GM19099 (cell line): ENCODE measurements around the gene EVI5.

Experiments
- POLR2A ChIP-seq: IDR thresholded peaks from 3 replicates; pipeline ENCODE4 v1.6.1; 2011; ENCODE audit warnings: low read depth; ENCODE audit not compliant: insufficient read length; ENCODE audit errors: extremely low read depth

The EVI5 gene

DNA sequence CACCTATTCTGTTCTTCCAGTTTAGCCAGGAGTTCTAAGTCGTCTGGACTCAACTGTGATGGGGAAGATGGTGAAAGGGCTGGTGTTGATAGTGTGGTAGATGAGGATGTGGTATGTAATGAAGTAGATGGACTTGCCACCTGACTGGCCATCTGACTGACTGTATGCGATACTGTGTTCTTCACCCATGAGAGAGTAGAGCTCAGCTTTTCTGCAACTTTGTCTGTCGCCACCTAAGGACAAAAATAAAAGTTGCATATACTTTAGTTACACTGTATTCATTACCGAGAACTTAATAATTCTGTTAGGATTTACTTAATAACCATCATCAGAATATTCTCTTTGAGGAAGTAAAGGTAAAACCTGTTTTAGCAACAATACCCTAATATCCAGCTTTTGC lies 48.5 kb downstream of the EVI5 start:
- no peak for TF ChIP-seq POLR2A

DNA sequence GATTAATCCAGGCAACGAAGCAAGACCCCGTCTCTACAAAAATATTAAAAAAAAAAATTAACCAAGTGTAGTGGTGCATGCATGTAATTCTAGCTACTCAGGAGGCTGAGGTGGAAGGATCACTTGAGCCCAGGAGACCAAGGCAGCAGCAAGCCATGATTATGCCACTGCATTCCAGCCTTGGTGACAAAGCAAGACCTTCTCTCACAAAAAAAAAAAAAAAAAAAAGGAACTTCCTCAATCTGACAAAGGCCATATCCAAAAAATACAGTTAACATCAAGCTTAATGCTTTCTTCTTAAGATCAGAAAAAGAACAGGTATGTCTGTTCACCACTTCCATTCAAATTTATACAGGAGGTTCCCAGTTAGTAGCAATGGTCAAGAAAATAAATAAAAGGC lies 54.4 kb downstream of the EVI5 start:
- no peak for TF ChIP-seq POLR2A

DNA sequence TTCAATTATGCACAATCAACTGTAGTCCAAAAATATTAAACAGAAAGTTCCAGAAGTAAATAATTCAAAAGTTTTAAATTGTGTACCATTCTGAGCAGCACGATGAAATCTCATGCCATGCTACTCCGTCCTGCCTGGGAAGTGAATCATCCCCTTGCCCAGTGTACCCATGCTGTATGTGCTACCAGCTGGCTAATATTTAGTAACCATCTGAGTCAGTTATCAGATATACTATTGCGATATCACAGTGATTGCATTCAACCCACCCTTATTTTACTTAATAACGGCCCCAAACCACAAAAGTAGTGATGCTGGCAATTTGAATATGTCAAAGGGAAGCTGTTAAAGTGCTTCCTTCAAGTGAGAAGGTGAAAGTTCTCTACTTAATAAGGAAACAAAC lies 56.2 kb downstream of the EVI5 start:
- no peak for TF ChIP-seq POLR2A

DNA sequence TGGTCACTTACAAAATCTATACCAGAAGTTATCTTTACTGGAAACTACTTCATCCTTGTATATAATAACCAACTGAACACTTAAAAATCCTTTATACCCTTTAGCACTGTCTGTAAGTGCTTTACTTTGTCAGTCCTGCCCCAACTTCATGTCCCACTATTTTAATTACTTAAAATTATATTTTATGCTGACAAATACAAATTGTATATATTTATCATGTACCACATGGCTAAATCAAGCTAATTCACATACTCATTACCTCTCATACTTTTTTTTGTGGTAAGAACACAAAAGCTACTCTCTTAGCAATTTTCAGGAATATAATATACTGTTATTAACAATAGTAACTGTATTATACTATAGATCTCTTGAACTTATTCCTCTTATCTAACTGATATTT lies 63.0 kb downstream of the EVI5 start:
- TF ChIP-seq POLR2A: no peak

DNA sequence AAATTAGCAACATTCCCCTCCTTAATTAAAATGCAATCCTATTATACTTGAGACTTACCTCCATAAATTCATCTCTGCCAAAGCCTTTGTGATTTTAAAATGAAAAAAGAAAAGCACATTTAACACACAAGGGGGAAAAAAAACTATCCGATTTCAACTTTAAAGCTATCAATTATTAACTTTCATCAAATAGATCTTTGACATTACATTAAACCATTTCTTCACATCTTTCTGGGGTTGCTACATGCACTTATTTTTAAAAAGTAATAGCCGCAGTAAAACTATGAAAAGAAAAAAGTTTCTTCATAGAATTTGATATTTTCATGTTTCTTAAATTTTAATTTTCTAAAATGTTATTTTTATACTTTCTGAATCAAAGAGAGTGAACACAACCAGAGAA lies 71.0 kb downstream of the EVI5 start:
- no peak for TF ChIP-seq POLR2A

DNA sequence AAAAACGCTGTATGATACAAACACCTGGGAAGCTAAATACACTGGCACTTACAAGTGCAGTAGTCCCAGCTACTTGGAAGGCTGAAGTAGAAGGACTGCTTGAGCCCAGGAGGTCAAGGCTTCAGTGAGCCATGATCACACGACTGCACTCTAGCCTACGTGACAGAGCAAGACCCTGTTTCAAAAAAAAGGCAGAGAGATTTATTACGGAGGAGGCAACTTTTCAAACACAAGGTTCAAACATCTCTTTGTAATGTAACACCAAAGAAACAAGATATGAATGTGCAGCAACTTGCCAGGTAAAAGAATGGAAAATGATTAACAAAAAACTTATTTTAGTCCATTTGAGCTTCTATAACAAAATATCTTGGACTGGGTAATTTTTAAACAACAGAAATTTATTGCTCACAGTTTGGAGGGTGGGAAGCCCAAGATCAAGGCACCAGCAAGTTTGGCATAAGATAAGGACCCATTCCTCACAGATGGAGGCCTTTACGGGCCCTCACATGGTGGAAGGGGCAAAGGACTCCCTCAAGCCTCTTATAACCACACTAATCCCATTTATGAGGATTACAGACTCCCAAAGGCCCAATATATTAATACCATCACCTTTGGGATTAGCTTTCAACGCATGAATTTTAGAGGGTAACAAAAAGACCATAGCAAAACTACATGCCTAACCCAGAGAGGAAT lies 73.3 kb downstream of the EVI5 start:
- no peak for TF ChIP-seq POLR2A

DNA sequence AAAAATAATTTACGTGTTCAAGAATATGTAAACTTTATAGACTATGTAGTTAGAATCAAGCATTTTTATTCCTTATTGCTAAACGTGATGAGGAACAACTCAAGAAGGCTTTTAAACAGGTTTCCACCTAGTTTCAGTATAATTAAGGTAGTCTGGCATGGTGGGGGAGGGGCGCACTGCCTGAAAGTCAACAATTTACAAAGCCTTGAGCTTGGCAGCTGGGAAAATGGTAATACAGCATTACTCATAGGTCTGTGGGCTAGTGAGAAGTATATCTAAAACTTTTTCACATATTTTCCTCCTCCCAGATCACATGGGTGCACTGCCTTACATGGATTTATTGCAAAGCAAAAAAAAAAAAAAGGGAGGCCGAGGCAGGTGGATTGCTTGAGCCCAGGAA lies 75.2 kb downstream of the EVI5 start:
- TF ChIP-seq POLR2A: no peak

DNA sequence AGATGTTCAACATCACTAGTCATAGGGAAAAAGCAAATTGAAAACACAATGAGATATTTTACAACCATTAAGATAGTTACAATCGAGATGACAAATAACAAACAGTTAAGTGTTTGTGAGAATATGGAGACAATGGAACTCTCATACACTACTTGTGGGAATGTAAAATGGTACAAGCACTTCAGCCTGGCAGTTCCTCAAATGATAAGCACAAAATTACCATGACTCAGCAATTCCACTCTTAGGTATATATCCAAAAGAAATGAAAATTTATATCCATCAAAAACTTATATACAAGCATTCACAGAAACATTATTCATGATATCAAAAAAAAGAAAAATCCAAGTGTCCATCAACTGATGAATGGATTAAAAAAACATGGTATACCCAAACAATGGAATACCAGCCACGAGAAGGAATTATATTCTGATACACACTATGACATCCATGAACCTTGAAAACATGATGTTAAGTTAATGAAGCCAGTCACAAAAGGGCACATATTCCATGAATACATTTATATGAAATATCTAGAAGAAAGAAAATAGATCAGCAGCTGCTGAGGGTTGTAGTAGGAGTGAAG lies 76.4 kb downstream of the EVI5 start:
- no peak for TF ChIP-seq POLR2A

DNA sequence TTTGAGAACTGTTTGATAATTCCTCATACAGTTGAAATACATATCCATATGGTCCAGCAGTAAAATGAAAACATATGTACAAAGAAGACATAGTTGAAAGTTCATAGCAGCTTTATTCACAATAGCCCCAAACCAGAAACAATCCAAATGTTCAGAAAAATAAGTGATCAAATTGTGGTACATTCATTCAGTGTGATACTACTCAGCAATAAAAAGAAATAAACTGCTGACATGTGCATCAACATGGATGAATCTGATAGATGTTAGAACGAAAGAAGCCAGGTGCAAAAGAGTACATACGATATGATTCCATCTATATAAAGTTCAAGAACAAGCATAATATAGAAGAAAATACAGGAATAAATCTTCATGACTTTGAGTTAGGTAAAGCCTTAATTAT lies 77.2 kb downstream of the EVI5 start:
- TF ChIP-seq POLR2A: no peak

DNA sequence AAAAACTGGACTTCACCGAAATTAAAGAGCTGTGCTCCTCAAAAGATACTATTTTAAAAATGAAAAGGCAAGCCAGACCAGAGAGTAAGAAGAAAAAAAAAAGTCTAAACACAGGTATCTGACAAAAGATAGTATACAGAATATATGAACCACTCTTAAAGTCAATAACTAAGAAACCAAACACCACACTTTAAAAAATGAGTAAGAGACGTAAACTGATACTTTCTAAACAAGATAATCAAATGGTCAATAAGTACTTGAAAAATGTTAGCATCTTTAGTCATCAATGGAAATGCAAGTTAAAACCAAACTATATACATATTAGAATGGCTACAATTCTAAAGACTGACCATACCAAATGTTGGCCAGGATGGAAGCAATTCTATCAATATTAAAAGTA lies 77.6 kb downstream of the EVI5 start:
- TF ChIP-seq POLR2A: no peak

DNA sequence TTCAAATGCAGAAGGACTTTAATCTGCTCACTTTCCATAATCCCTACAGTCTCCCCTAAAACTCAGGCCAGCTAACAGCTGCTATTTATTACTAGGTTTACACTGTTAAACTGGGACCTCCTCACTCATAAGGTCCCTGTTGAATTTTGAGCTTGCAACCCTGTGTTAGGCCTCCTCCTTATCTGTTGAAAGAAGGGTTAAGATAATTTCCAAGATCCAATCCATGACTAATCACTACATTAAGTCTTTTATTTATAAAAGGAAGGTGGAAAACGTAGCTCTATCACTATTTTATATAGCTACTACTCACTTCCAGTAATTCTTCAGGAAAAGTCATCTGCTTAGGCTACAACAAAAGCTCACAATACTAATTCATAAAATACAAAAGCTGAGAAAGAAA lies 79.5 kb downstream of the EVI5 start:
- no peak for TF ChIP-seq POLR2A

DNA sequence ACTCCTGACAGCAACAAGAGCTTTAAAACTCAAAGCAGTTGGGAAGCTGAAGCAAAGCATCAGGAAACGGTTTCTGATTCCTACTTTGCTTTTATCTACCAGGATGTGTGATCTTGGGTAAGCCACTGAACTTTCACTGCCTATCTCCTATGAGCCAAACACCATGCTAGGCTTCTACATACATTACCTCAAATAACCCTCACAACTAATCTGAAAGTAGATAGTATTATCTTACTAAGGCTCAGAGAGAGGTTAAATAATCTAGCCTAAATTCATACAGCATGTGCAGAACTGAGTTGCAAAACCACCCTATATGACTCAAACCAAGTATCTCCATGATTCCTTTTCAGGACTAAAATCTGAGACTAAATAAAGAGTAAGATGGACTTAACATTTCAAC lies 83.8 kb downstream of the EVI5 start:
- TF ChIP-seq POLR2A: no peak

DNA sequence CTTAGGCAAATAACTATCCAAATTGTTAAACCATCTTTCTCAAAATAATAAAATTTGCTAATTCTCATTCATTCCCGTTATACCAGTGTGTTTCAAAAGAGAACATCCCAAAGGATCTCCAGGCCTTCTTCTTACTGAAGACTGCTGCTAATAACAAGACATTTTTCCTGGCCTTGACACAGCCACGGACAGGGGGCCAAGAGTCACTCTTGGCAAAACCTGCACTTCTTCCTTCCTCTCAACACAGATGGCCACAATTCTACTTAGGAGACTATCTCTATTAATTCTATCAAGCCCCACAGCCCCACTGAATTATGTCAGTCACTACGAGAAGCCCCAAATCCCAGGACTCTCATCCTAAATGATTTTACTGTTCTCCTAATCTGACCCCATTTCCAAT lies 86.0 kb downstream of the EVI5 start:
- TF ChIP-seq POLR2A: no peak

DNA sequence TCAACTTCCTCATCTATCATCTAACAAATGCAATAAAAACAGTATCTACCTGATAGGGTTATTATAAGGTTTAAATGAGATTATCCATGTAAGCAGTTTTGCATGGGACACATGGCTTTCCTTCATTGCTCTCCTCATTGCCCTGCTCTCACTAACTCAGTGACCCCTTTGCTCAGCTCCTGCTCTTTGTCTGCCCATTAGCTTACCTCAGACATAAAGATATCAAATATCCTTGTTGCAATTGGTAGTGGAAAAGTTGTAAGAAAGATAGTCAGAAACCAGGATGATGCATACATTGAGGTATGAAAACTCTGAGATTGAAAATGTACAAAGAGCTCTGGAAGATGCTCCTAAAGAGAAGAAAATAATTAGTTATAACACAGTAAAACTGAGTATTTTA lies 89.8 kb downstream of the EVI5 start:
- no peak for TF ChIP-seq POLR2A

DNA sequence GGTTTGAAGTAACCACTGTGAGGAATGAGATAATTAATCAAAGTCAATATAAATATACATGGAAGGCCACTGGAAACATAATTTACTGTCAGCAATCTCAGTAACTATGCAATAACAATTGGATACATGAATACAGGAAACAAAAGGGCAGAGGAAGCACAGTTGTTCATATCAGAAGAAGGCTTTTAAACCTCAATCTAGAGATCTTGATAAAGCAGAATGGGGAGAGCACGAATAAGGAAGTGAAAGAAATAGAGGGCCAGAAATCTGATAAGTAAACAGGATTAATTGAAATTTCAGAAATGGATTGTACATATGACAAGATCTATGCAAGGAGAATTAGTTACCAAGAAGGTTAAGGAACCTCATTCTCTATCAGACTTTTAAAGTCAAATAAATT lies 93.0 kb downstream of the EVI5 start:
- TF ChIP-seq POLR2A: no peak

DNA sequence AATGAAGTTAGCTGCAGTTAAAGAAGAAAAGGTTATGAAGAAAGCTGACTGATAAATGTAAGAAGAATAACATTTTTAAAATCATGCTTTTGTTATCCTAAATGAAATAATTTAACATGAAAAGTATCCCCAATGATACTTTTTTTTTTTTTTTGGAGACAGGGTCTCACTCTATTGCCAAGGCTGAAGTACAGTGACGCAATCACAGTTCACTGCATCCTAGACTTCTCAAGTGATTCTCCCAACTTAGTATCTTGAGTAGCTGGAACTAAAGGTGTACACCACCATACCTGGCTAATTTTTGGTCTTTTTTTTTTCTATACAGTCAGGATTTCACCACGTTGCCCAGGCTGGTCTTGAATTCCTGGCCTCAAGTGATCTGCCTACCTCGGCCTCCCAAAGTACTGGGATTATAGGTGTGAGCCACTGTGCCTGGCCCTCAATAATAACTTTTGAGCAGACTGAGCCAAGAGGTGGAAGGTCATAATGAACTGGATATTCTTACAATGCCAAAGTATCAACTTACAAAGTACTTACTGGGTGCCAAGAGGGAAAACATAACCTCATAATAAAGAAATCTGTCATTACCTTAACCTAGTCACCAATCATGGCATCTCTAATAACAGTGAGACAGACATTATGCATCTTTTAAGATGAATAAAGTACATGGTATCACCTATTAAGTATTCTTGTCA lies 94.5 kb downstream of the EVI5 start:
- no peak for TF ChIP-seq POLR2A

DNA sequence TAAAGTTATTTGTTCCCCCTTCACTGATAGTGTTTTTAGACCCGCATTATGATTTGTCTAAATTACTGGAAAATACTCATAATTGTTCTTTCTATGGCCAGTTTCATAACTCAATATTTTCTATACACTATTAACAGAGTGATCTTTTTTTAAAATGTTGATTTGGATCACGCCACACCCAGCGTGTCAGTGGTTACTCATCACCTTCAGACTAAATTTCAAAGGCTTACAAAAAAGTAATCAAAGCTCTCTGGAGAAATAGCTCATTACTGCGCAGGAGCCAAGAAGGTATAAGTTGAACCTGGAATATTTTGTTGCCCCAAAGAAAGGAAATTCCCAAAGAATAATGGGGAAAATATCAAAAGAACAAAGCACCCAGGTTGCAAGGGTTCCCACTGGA lies 104.9 kb downstream of the EVI5 start:
- no peak for TF ChIP-seq POLR2A

DNA sequence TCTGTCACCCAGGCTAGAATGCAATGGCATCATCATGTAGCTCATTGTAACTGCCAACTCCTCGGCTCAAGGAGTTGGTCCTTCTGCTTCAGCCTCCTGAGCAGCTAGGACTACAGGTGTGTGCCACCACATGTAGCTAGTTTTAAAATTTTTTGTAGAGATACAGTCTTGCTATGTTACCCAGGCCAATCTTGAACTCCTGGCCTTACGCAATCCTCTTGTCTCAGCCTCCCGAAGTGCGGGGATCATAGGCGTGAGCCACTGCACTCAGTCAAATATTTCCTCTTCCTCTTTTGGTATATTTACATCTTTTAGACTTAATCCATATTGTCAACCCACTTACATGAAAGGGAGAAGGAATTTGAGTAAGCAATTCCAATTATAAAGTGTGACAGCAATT lies 121.1 kb downstream of the EVI5 start:
- TF ChIP-seq POLR2A: no peak
